Natural killer cell (primary cell): ENCODE results near the gene STH. TPM values are rescaled to one million over a fixed set of nuclear protein-coding genes. Genes with fewer than 3 reads are reported as not detected.
"Not testable (repeated sequence)": the region's sequence is repeated elsewhere in the genome, so short reads cannot be mapped to it uniquely, and the experiment has no call there.

Source experiments
- ATAC-seq, 3 donors: fragments of 150-1000 bp in 2 of 3; fragments of 200-7000 bp in 1 of 3; cut with Tn5 transposase; 1 replicate in 1 of 3; 2 replicates in 2 of 3; pipeline ENCODE4 v1.10.0; 2021; ENCODE audit warnings: mild to moderate bottlenecking in 2 of 3, moderate library complexity in 2 of 3
- DNase-seq, 2 donors: peaks; one replicate each; pipeline versions ENCODE4 v3.0.0 to v3.0.0-alpha.2; 2013 to 2021; ENCODE audit warnings: mixed read lengths in 1 of 2
- H3K27ac ChIP-seq: one replicate; pipeline ENCODE4 v1.5.1; 2013; ENCODE audit warnings: mild to moderate bottlenecking, low read length
- H3K27me3 ChIP-seq: one replicate; pipeline ENCODE4 v1.6.1; 2013; ENCODE audit warnings: low read length; ENCODE audit not compliant: control insufficient read depth, insufficient read depth
- H3K36me3 ChIP-seq: one replicate; pipeline ENCODE4 v1.6.1; 2013; ENCODE audit warnings: low read length; ENCODE audit not compliant: control insufficient read depth, insufficient read depth
- H3K4me1 ChIP-seq: one replicate; pipeline ENCODE4 v1.6.1; 2013; ENCODE audit warnings: low read length; ENCODE audit not compliant: control insufficient read depth, insufficient read depth
- H3K4me3 ChIP-seq: one replicate; pipeline ENCODE4 v1.5.1; 2013; ENCODE audit warnings: low read length
- H3K9me3 ChIP-seq: one replicate; pipeline ENCODE4 v1.6.1; 2013; ENCODE audit warnings: low read length; ENCODE audit not compliant: control insufficient read depth, insufficient read depth
- H3K27ac Mint-ChIP-seq, 2 donors: one replicate each; pipeline ENCODE4 v1.8.0; 2022; ENCODE audit warnings: mild to moderate bottlenecking in 2 of 2, mixed read lengths in 2 of 2, moderate library complexity in 1 of 2
- H3K27me3 Mint-ChIP-seq, 2 donors: one replicate each; pipeline ENCODE4 v1.8.0; 2022; ENCODE audit warnings: low read depth in 2 of 2, mixed read lengths in 2 of 2
- H3K36me3 Mint-ChIP-seq: one replicate; pipeline ENCODE4 v1.8.0; 2022; ENCODE audit warnings: mixed read lengths
- H3K4me1 Mint-ChIP-seq, 2 donors: one replicate each; pipeline ENCODE4 v1.8.0; 2022; ENCODE audit warnings: mixed read lengths in 2 of 2
- H3K4me3 Mint-ChIP-seq: one replicate; pipeline ENCODE4 v1.8.0; 2022; ENCODE audit warnings: mild to moderate bottlenecking, moderate library complexity, mixed read lengths
- H3K9me3 Mint-ChIP-seq, 2 donors: one replicate each; pipeline ENCODE4 v1.8.0; 2022; ENCODE audit warnings: mixed read lengths in 2 of 2
- WGBS: methylation state at CpG from one replicate; pipeline ENCODE4 v1.1.7; 2013; ENCODE audit warnings: missing lambda C conversion rate; ENCODE audit not compliant: insufficient coverage; 5-methylcytosine and 5-hydroxymethylcytosine counted together
- intact Hi-C: fragments of 100-400 bp; cut with micrococcal nuclease; formaldehyde crosslinking; loops from one replicate; pipeline ENCODE4 v1.14.2; 2022
- total RNA-seq, 4 donors: library from RNA; stranded (reverse); fragments of 120-200 nt in 1 of 4; gene quantifications; one replicate each; pipeline versions ENCODE4 v1.2.3 to v1.2.4, GENCODE V29; 2013 to 2022
- TF ChIP-seq, protein P1 (sequence below): fragments of 200-600 bp; IDR thresholded peaks from one replicate; pipeline ENCODE4 v1.8.0; 2022; ENCODE audit warnings: antibody characterized with exemption

Gene STH
- total RNA-seq, 3 donors from 2014 or later (not counting 1 experiment from before 2014, with no cell fraction given): not detected

GRCh38 chr17:46012506-46013079 lies 13.5 kb downstream of the STH start:
- no peak overlapping the region for H3K27ac ChIP-seq
- no peak for ATAC-seq
- no peaks in the 10 kb centered on the region for H3K4me1 ChIP-seq
- no peaks in the 10 kb centered on the region for H3K9me3 ChIP-seq
- no peak overlapping the region for H3K4me3 ChIP-seq
- WGBS: 91% methylated on average over 11 of the region's 11 CpGs
- no peaks in the 10 kb centered on the region for H3K4me1 Mint-ChIP-seq
- H3K27me3 ChIP-seq: no peaks in the 10 kb centered on the region
- TF ChIP-seq, protein P1, sequence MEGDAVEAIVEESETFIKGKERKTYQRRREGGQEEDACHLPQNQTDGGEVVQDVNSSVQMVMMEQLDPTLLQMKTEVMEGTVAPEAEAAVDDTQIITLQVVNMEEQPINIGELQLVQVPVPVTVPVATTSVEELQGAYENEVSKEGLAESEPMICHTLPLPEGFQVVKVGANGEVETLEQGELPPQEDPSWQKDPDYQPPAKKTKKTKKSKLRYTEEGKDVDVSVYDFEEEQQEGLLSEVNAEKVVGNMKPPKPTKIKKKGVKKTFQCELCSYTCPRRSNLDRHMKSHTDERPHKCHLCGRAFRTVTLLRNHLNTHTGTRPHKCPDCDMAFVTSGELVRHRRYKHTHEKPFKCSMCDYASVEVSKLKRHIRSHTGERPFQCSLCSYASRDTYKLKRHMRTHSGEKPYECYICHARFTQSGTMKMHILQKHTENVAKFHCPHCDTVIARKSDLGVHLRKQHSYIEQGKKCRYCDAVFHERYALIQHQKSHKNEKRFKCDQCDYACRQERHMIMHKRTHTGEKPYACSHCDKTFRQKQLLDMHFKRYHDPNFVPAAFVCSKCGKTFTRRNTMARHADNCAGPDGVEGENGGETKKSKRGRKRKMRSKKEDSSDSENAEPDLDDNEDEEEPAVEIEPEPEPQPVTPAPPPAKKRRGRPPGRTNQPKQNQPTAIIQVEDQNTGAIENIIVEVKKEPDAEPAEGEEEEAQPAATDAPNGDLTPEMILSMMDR: no peak
- H3K36me3 ChIP-seq: no peaks in the 10 kb centered on the region
- no peak overlapping the region for H3K4me3 Mint-ChIP-seq
- H3K36me3 Mint-ChIP-seq: no peaks in the 10 kb centered on the region
- H3K27me3 Mint-ChIP-seq: no peaks in the 10 kb centered on the region
- intact Hi-C loops: no loop called here
- H3K27ac Mint-ChIP-seq: peak overlapping the region in 1 of 2 donors; percentile 4
- DNase-seq: no peak
- H3K9me3 Mint-ChIP-seq: no peaks in the 10 kb centered on the region

DNA sequence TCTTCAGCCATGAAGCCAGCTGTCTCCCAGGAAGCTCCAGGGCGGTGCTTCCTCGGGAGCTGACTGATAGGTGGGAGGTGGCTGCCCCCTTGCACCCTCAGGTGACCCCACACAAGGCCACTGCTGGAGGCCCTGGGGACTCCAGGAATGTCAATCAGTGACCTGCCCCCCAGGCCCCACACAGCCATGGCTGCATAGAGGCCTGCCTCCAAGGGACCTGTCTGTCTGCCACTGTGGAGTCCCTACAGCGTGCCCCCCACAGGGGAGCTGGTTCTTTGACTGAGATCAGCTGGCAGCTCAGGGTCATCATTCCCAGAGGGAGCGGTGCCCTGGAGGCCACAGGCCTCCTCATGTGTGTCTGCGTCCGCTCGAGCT lies 14.1 kb downstream of the STH start:
- Histone ChIP-seq H3K9me3 (no peaks in the 10 kb centered on the region), H3K27me3 (no peaks in the 10 kb centered on the region), H3K36me3 (no peaks in the 10 kb centered on the region), H3K4me3 (no peak overlapping the region), H3K4me1 (peaks cover under 1% of the 10 kb centered on the region), H3K27ac (no peak overlapping the region)
- ATAC-seq: no peak
- Mint-ChIP-seq H3K27me3 (no peaks in the 10 kb centered on the region), H3K27ac (peak overlapping the region in 1 of 2 donors; percentile 4), H3K4me1 (peaks cover under 1 to 1% of the 10 kb centered on the region in 2 donors), H3K9me3 (no peaks in the 10 kb centered on the region), H3K36me3 (no peaks in the 10 kb centered on the region), H3K4me3 (no peak overlapping the region)
- 96% methylated on average over 7 of the region's 7 CpGs for WGBS
- intact Hi-C loops: no loop called here
- DNase-seq: no peak
- TF ChIP-seq, protein P1: no peak

DNA sequence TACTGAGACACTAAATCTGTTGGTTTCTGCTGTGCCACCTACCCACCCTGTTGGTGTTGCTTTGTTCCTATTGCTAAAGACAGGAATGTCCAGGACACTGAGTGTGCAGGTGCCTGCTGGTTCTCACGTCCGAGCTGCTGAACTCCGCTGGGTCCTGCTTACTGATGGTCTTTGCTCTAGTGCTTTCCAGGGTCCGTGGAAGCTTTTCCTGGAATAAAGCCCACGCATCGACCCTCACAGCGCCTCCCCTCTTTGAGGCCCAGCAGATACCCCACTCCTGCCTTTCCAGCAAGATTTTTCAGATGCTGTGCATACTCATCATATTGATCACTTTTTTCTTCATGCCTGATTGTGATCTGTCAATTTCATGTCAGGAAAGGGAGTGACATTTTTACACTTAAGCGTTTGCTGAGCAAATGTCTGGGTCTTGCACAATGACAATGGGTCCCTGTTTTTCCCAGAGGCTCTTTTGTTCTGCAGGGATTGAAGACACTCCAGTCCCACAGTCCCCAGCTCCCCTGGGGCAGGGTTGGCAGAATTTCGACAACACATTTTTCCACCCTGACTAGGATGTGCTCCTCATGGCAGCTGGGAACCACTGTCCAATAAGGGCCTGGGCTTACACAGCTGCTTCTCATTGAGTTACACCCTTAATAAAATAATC lies 14.6 kb downstream of the STH start:
- Histone ChIP-seq H3K4me1 (peaks cover 5% of the 10 kb centered on the region), H3K27ac (no peak overlapping the region), H3K36me3 (peaks cover 2% of the 10 kb centered on the region), H3K9me3 (no peaks in the 10 kb centered on the region), H3K4me3 (no peak overlapping the region), H3K27me3 (no peaks in the 10 kb centered on the region)
- H3K4me3 Mint-ChIP-seq: no peak overlapping the region
- WGBS: 91% methylated on average over 9 of the region's 9 CpGs
- H3K36me3 Mint-ChIP-seq: no peaks in the 10 kb centered on the region
- DNase-seq (no peak), ATAC-seq (no peak)
- peaks cover 6% of the 10 kb centered on the region in 2 donors for H3K4me1 Mint-ChIP-seq
- H3K27me3 Mint-ChIP-seq: no peaks in the 10 kb centered on the region
- H3K9me3 Mint-ChIP-seq: no peaks in the 10 kb centered on the region
- H3K27ac Mint-ChIP-seq: no peak overlapping the region
- intact Hi-C loops: no loop called here
- TF ChIP-seq, protein P1: no peak

GRCh38 chr17:46019408-46019925 lies 20.4 kb downstream of the STH start:
- H3K4me3 ChIP-seq, H3K36me3 ChIP-seq, H3K9me3 ChIP-seq, ATAC-seq, H3K27me3 Mint-ChIP-seq, H3K9me3 Mint-ChIP-seq, H3K4me3 Mint-ChIP-seq, DNase-seq, H3K27me3 ChIP-seq, intact Hi-C loops, H3K36me3 Mint-ChIP-seq: not testable (repeated sequence)
- H3K27ac ChIP-seq: peak overlapping the region; percentile 94
- H3K4me1 ChIP-seq: peaks cover 47% of the 10 kb centered on the region
- WGBS: 49% methylated on average over 7 of the region's 8 CpGs
- Mint-ChIP-seq H3K27ac (peak overlapping the region; percentile 93 to 99), H3K4me1 (peaks cover 42 to 45% of the 10 kb centered on the region in 2 donors)
